ENCODE data around the gene SDK2.

The SDK2 gene

GRCh38 chr17:73423159-73423715 lies 221.0 kb downstream of the SDK2 start:
- TF ChIP-seq EZH2phosphoT487 (IDR thresholded peaks at IDR 0.05; ENCODE audit: low read length) (no peak), EZH2 (optimal IDR thresholded peaks at IDR 0.05; ENCODE audit: low read depth, low read length) (no peak), CTCF (IDR thresholded peaks at IDR 0.05; ENCODE audit: low read length) (no peak)
- H3F3A ChIP-seq (ENCODE audit: insufficient read depth, low read length) = no peaks in the 10 kb centered on the region
- H3K9ac ChIP-seq (ENCODE audit: low read length) = no peak overlapping the region
- H3K4me3 ChIP-seq (ENCODE audit: low read length) = no peak overlapping the region
- H4K20me1 ChIP-seq (ENCODE audit: insufficient read depth, low read length) = no peaks in the 10 kb centered on the region
- no peak for DNase-seq
- H3K4me2 ChIP-seq (ENCODE audit: low read depth, low read length) = no peak overlapping the region
- H3K9me2 ChIP-seq (replicated peaks; ENCODE audit: insufficient read depth, low read length) = no peaks in the 10 kb centered on the region
- H3K9me3 ChIP-seq (replicated peaks; ENCODE audit: insufficient read depth, low read length) = no peaks in the 10 kb centered on the region
- H3K79me2 ChIP-seq (ENCODE audit: low read length) = no peaks in the 10 kb centered on the region
- H3K4me1 ChIP-seq (ENCODE audit: low read length) = no peaks in the 10 kb centered on the region
- no peak overlapping the region for H2AFZ ChIP-seq (ENCODE audit: low read length)
- no peak overlapping the region for H3K27ac ChIP-seq (ENCODE audit: low read length)
- no peaks in the 10 kb centered on the region for H3K36me3 ChIP-seq (replicated peaks; ENCODE audit: insufficient read depth, low read length)
- H3K27me3 ChIP-seq (replicated peaks; ENCODE audit: insufficient read depth, low read length) = peaks cover 49% of the 10 kb centered on the region

- no peak for DNase-seq
- H3K27me3 ChIP-seq (replicated peaks; ENCODE audit: insufficient read depth, low read length) = peaks cover 38% of the 10 kb centered on the region
- no peaks in the 10 kb centered on the region for H3K4me1 ChIP-seq (ENCODE audit: low read length)
- no peak overlapping the region for H3K27ac ChIP-seq (ENCODE audit: low read length)
- no peak for TF ChIP-seq CTCF (IDR thresholded peaks at IDR 0.05; ENCODE audit: low read length)
- no peak for TF ChIP-seq EZH2phosphoT487 (IDR thresholded peaks at IDR 0.05; ENCODE audit: low read length)
- TF ChIP-seq EZH2 (optimal IDR thresholded peaks at IDR 0.05; ENCODE audit: low read depth, low read length) = no peak
- no peak overlapping the region for H2AFZ ChIP-seq (ENCODE audit: low read length)
- H3F3A ChIP-seq (ENCODE audit: insufficient read depth, low read length) = no peaks in the 10 kb centered on the region
- no peaks in the 10 kb centered on the region for H3K79me2 ChIP-seq (ENCODE audit: low read length)
- H3K9ac ChIP-seq (ENCODE audit: low read length) = no peak overlapping the region
- no peaks in the 10 kb centered on the region for H4K20me1 ChIP-seq (ENCODE audit: insufficient read depth, low read length)
- H3K36me3 ChIP-seq (replicated peaks; ENCODE audit: insufficient read depth, low read length) = no peaks in the 10 kb centered on the region
- no peaks in the 10 kb centered on the region for H3K9me2 ChIP-seq (replicated peaks; ENCODE audit: insufficient read depth, low read length)
- no peak overlapping the region for H3K4me3 ChIP-seq (ENCODE audit: low read length)
- H3K9me3 ChIP-seq (replicated peaks; ENCODE audit: insufficient read depth, low read length) = no peaks in the 10 kb centered on the region
- no peak overlapping the region for H3K4me2 ChIP-seq (ENCODE audit: low read depth, low read length)
These were observed 222.1 kb downstream of the SDK2 start for GRCh38 chr17:73422121-73422520.

- Histone ChIP-seq H3K4me2 (ENCODE audit: low read depth, low read length) (no peak overlapping the region), H3K9me3 (replicated peaks; ENCODE audit: insufficient read depth, low read length) (no peaks in the 10 kb centered on the region), H2AFZ (ENCODE audit: low read length) (no peak overlapping the region), H3K4me1 (ENCODE audit: low read length) (no peaks in the 10 kb centered on the region), H4K20me1 (ENCODE audit: insufficient read depth, low read length) (no peaks in the 10 kb centered on the region), H3K9me2 (replicated peaks; ENCODE audit: insufficient read depth, low read length) (no peaks in the 10 kb centered on the region), H3K4me3 (ENCODE audit: low read length) (no peak overlapping the region), H3K79me2 (ENCODE audit: low read length) (no peaks in the 10 kb centered on the region), H3F3A (ENCODE audit: insufficient read depth, low read length) (no peaks in the 10 kb centered on the region), H3K27me3 (replicated peaks; ENCODE audit: insufficient read depth, low read length) (peaks cover 34% of the 10 kb centered on the region), H3K27ac (ENCODE audit: low read length) (no peak overlapping the region), H3K9ac (ENCODE audit: low read length) (no peak overlapping the region), H3K36me3 (replicated peaks; ENCODE audit: insufficient read depth, low read length) (no peaks in the 10 kb centered on the region)
- no peak for TF ChIP-seq EZH2 (optimal IDR thresholded peaks at IDR 0.05; ENCODE audit: low read depth, low read length)
- DNase-seq = no peak
These were observed 223.3 kb downstream of the SDK2 start for GRCh38 chr17:73420897-73421296.

GRCh38 chr17:73419881-73420280 lies 224.4 kb downstream of the SDK2 start:
- TF ChIP-seq EZH2 (optimal IDR thresholded peaks at IDR 0.05; ENCODE audit: low read depth, low read length) = no peak
- TF ChIP-seq EZH2phosphoT487 (IDR thresholded peaks at IDR 0.05; ENCODE audit: low read length) = no peak
- TF ChIP-seq CTCF (IDR thresholded peaks at IDR 0.05; ENCODE audit: low read length) = no peak
- no peak for DNase-seq
- Histone ChIP-seq H3K9me2 (replicated peaks; ENCODE audit: insufficient read depth, low read length) (no peaks in the 10 kb centered on the region), H3K4me3 (ENCODE audit: low read length) (no peak overlapping the region), H3F3A (ENCODE audit: insufficient read depth, low read length) (no peaks in the 10 kb centered on the region), H3K79me2 (ENCODE audit: low read length) (no peaks in the 10 kb centered on the region), H3K9ac (ENCODE audit: low read length) (no peak overlapping the region), H3K4me2 (ENCODE audit: low read depth, low read length) (no peak overlapping the region), H3K27me3 (replicated peaks; ENCODE audit: insufficient read depth, low read length) (peaks cover 31% of the 10 kb centered on the region), H3K27ac (ENCODE audit: low read length) (no peak overlapping the region), H2AFZ (ENCODE audit: low read length) (no peak overlapping the region), H4K20me1 (ENCODE audit: insufficient read depth, low read length) (no peaks in the 10 kb centered on the region), H3K4me1 (ENCODE audit: low read length) (no peaks in the 10 kb centered on the region), H3K36me3 (replicated peaks; ENCODE audit: insufficient read depth, low read length) (no peaks in the 10 kb centered on the region), H3K9me3 (replicated peaks; ENCODE audit: insufficient read depth, low read length) (no peaks in the 10 kb centered on the region)

All from MM.1S (cell line).